BLaER1 treated with 17β-estradiol and CSF1 and Interleukin-3, amounts not matched to agents 10 nM and 100 nM (cell line): ENCODE measurements around the gene CCN2.

ENCODE experiments used
- H3K27ac ChIP-seq, 11 experiments: shearing (Covaris generic); formaldehyde crosslinking; 2 replicates each; pipeline ENCODE4 v1.8.1; 2022
- H3K27me3 ChIP-seq, 11 experiments: shearing (Covaris generic); formaldehyde crosslinking; 2 replicates each; pipeline ENCODE4 v1.8.1; 2022
- H3K36me3 ChIP-seq, 11 experiments: shearing (Covaris generic); formaldehyde crosslinking; 2 replicates each; pipeline ENCODE4 v1.8.1; 2022
- H3K4me1 ChIP-seq, 10 experiments: shearing (Covaris generic); formaldehyde crosslinking; 2 replicates each; pipeline ENCODE4 v1.8.1; 2022
- H3K4me2 ChIP-seq, 11 experiments: shearing (Covaris generic); formaldehyde crosslinking; 2 replicates each; pipeline ENCODE4 v1.8.1; 2022
- H3K4me3 ChIP-seq, 10 experiments: shearing (Covaris generic); formaldehyde crosslinking; 2 replicates each; pipeline ENCODE4 v1.8.1; 2022
- H3K9ac ChIP-seq, 11 experiments: shearing (Covaris generic); formaldehyde crosslinking; 2 replicates each; pipeline ENCODE4 v1.8.1; 2022
- H3K9me3 ChIP-seq, 11 experiments: shearing (Covaris generic); formaldehyde crosslinking; replicated peaks in 1 of 11; 2 replicates each; pipeline ENCODE4 v1.8.1; 2022
- H4K20me1 ChIP-seq, 11 experiments: shearing (Covaris generic); formaldehyde crosslinking; 2 replicates each; pipeline ENCODE4 v1.8.1; 2022
- Cebpa-rat ChIP-seq, 11 experiments: shearing (Covaris generic); IDR thresholded peaks; 2 replicates each; pipeline ENCODE4 v1.8.1; 2022

The CCN2 gene

DNA sequence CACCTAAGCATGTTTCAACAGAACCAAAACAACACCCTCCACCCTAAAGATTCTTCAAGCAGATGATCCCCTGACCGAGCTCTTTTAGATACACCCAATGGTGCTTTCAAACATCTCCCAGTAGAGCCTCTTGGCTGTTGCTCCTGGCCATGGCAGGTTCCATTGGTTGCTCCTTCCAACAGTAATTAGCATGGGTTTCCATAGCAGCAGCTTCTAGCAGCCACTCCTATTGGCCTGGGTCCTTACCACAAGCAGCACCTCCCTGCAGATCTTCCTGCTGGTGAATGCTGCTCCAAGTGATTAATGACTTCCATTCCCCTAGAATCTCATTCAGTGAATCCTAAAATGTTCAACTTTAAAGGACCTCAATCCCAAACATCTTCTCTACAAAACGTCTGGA is 13.9 kb downstream of the CCN2 start:
- Histone ChIP-seq H3K4me2 (no peak overlapping the region), H3K36me3 (no peaks in the 10 kb centered on the region), H3K27me3 (no peaks in the 10 kb centered on the region), H3K4me1 (no peaks in the 10 kb centered on the region), H3K9me3 (no peaks in the 10 kb centered on the region), H4K20me1 (no peaks in the 10 kb centered on the region), H3K9ac (no peak overlapping the region), H3K27ac (no peak overlapping the region), H3K4me3 (no peak overlapping the region)
- TF ChIP-seq Cebpa-rat (IDR thresholded peaks at IDR 0.05), result no peak

DNA sequence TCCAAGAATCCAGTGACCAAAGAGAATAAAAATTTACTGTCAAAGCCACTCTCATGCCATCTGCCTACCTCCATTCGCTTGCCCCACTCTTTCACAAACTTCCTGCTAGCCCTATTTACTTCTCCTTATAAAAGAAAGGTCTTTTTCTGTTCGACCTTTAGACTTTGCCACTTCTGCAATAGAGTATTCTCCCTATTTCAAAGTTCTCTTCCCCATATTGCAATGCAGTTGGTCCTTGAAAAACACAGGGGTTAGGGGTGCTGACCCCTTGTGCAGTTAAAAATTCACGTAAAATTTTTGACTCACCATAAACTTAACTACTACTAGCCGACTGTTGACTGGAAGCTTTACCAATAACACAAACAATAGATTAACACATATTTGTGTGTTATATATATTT is 15.0 kb downstream of the CCN2 start:
- no peak overlapping the region for H3K9ac ChIP-seq
- no peak overlapping the region for H3K4me3 ChIP-seq
- no peak overlapping the region for H3K4me2 ChIP-seq
- no peak overlapping the region for H3K27ac ChIP-seq
- no peaks in the 10 kb centered on the region for H3K4me1 ChIP-seq
- no peak for TF ChIP-seq Cebpa-rat (IDR thresholded peaks at IDR 0.05)
- no peaks in the 10 kb centered on the region for H3K36me3 ChIP-seq
- H4K20me1 ChIP-seq, result no peaks in the 10 kb centered on the region
- no peaks in the 10 kb centered on the region for H3K27me3 ChIP-seq
- no peaks in the 10 kb centered on the region for H3K9me3 ChIP-seq

DNA sequence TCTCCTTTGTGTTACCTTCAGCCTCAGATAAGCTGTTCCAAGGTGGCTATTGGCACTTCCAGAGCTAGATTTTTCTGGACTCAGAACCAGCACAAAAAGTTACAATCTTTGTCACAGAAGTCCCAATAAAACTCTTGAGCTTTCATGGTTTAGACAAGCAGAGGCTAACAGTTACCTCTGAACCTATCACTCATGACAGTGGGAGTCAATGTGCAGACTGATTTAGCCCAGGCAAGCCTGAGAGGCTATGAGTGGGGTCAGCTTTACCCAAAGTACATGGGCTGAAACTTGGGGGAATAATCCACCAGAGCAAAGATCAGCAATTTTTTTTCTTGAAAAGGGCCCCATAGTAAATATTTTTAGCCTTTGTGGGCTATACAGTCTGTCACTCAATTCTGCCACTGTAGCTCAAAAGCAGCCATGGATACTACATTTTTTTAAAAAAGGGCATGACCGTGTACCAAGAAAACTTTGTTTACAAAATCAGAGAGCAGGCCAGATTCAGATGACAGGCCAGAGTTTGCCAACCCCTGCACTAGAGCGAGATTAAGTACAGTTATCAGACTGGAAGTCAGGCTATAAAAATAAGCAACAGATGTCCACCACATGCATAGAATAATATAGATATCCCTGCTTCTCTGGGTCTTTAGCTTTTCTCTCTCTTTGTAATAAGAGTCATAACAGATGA is 20.0 kb downstream of the CCN2 start:
- no peak overlapping the region for H3K4me3 ChIP-seq
- no peaks in the 10 kb centered on the region for H3K4me1 ChIP-seq
- H4K20me1 ChIP-seq, result no peaks in the 10 kb centered on the region
- H3K27me3 ChIP-seq, result no peaks in the 10 kb centered on the region
- H3K36me3 ChIP-seq, result no peaks in the 10 kb centered on the region
- no peak for TF ChIP-seq Cebpa-rat (IDR thresholded peaks at IDR 0.05)
- no peaks in the 10 kb centered on the region for H3K9me3 ChIP-seq
- no peak overlapping the region for H3K27ac ChIP-seq
- no peak overlapping the region for H3K4me2 ChIP-seq
- H3K9ac ChIP-seq, result no peak overlapping the region

DNA sequence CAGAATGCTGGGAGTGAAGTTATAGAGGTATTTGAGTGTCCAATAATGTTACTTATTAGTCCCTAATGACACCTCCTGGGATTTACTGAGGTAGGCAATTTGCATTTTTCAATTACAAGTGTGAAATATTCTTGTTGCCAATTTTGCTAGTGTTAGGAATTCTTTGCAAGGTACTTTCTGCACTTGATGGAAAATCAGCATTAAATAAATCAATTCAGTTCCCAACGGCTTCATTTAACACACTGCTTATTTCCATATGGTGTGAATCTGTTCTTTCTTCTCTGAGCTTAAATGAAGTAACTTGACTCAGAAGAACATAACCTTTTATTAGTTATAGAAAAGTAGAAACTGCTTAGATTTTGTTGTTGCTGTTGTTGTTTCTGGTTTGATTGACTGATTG is 21.2 kb downstream of the CCN2 start:
- Histone ChIP-seq H3K9me3 (no peaks in the 10 kb centered on the region), H3K4me1 (no peaks in the 10 kb centered on the region), H3K4me3 (no peak overlapping the region), H3K27me3 (0 out of 22 replicates have a peak, but pooled peaks cover 0 to 11% (median 0%) of the 10 kb centered on the region in 11 experiments), H3K9ac (no peak overlapping the region), H3K27ac (no peak overlapping the region), H4K20me1 (no peaks in the 10 kb centered on the region), H3K36me3 (no peaks in the 10 kb centered on the region), H3K4me2 (no peak overlapping the region)
- TF ChIP-seq Cebpa-rat (IDR thresholded peaks at IDR 0.05), result no peak

DNA sequence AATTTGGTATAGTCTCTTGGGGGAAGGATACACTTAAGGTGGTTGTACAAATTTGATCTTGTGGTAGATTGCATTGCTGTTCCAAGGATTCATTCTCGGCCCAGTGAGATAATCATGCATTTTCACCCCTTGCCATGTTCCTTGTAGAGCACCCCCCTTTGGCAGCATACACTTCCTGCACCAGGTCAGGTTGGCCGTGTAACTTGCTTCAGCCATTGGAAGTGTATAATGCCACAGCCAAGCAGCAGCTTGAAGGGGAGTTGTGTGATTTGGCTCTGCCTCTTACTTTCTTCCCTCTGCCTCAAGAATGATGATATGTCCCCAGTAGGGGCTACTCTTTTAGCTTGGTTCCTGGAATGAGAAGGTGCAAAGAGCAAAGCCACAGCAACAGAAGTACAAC is 21.9 kb downstream of the CCN2 start:
- no peak overlapping the region for H3K9ac ChIP-seq
- H3K27me3 ChIP-seq, result 0 out of 22 replicates have a peak, but pooled peaks cover 0 to 11% (median 0%) of the 10 kb centered on the region in 11 experiments

GRCh38 chr6:131924881-131925474 is 26.2 kb downstream of the CCN2 start:
- no peak overlapping the region for H3K4me2 ChIP-seq
- TF ChIP-seq Cebpa-rat (IDR thresholded peaks at IDR 0.05), result no peak
- H3K9me3 ChIP-seq, result peaks cover 33 to 43% (median 40%) of the 10 kb centered on the region in 11 experiments
- peaks cover 0 to 33% (median 0%) of the 10 kb centered on the region in 11 experiments; a peak in 5 of 22 replicates for H3K27me3 ChIP-seq
- H3K36me3 ChIP-seq, result no peaks in the 10 kb centered on the region
- no peak overlapping the region for H3K4me3 ChIP-seq
- H3K4me1 ChIP-seq, result no peaks in the 10 kb centered on the region
- H4K20me1 ChIP-seq, result no peaks in the 10 kb centered on the region
- no peak overlapping the region for H3K27ac ChIP-seq
- H3K9ac ChIP-seq, result no peak overlapping the region

More for the DNA sequence above, 21.9 kb downstream of the CCN2 start:
- Histone ChIP-seq H3K4me1 (no peaks in the 10 kb centered on the region), H3K9me3 (no peaks in the 10 kb centered on the region; a peak in 1 of 22 replicates), H4K20me1 (no peaks in the 10 kb centered on the region), H3K27ac (no peak overlapping the region), H3K4me2 (no peak overlapping the region), H3K36me3 (no peaks in the 10 kb centered on the region), H3K4me3 (no peak overlapping the region)
- TF ChIP-seq Cebpa-rat (IDR thresholded peaks at IDR 0.05), result no peak

DNA sequence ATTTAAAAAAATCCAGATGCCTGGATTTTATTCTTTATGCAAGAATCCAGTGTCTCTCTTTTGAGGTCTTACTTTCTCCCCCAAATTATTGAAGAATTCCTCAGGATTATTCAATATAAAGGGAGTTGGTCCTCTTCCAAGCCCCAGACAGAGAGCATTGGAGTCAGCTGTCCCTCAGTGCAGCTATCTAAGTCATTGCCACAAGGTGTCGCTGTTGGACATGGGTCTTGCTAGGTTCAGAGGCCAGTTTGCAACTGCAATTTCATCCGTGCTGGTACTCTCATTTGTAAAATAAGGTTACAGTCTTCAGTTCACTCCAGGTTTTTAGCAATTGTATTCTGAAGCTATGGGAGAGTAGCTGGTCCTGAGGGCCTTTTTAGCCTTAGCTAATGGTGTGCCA is 27.8 kb downstream of the CCN2 start:
- Histone ChIP-seq H3K4me3 (no peak overlapping the region), H4K20me1 (peaks cover 0 to 7% (median 0%) of the 10 kb centered on the region in 11 experiments; a peak in 4 of 22 replicates)

DNA sequence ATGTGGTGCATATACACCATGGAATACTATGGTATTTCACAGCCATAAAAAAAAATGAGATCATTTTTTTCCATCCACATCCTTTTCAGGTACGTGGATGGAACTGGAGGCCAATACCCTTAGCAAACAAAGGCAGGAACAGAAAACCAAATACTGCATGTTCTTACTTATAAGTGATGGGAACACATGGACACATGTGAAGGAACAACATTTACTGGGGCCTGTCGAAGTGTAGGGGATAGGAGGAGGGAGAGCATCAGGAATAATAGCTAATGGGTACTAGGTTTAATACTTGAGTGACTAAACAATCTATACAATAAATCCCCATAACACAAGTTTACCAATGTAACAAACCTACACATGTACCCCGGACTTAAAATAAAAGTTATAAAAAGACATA is 30.5 kb downstream of the CCN2 start:
- TF ChIP-seq Cebpa-rat (IDR thresholded peaks at IDR 0.05), result no peak
- Histone ChIP-seq H3K9me3 (peaks cover 44 to 59% (median 51%) of the 10 kb centered on the region in 11 experiments), H3K9ac (no peak overlapping the region), H3K4me1 (peaks cover 26 to 35% (median 31%) of the 10 kb centered on the region in 10 experiments), H3K4me3 (no peak overlapping the region), H3K27me3 (peaks cover 0 to 71% (median 0%) of the 10 kb centered on the region in 11 experiments; a peak in 9 of 22 replicates), H4K20me1 (peaks cover 0 to 26% (median 8%) of the 10 kb centered on the region in 11 experiments; a peak in 11 of 22 replicates), H3K4me2 (no peak overlapping the region), H3K27ac (no peak overlapping the region), H3K36me3 (no peaks in the 10 kb centered on the region)

More for the DNA sequence above, 27.8 kb downstream of the CCN2 start:
- H3K4me1 ChIP-seq, result peaks cover 3 to 8% (median 7%) of the 10 kb centered on the region in 10 experiments
- peaks cover 40 to 51% (median 48%) of the 10 kb centered on the region in 11 experiments for H3K9me3 ChIP-seq
- no peaks in the 10 kb centered on the region for H3K36me3 ChIP-seq
- peaks cover 0 to 49% (median 0%) of the 10 kb centered on the region in 11 experiments; a peak in 7 of 22 replicates for H3K27me3 ChIP-seq
- no peak overlapping the region for H3K4me2 ChIP-seq
- no peak overlapping the region for H3K27ac ChIP-seq
- H3K9ac ChIP-seq, result no peak overlapping the region
- no peak for TF ChIP-seq Cebpa-rat (IDR thresholded peaks at IDR 0.05)

GRCh38 chr6:131918650-131919355 is 32.4 kb downstream of the CCN2 start:
- no peak for TF ChIP-seq Cebpa-rat (IDR thresholded peaks at IDR 0.05)
- no peak overlapping the region for H3K9ac ChIP-seq
- H3K27me3 ChIP-seq, result peaks cover 0 to 87% (median under 1%) of the 10 kb centered on the region in 11 experiments; a peak in 12 of 22 replicates
- H3K9me3 ChIP-seq, result peaks cover 42 to 57% (median 48%) of the 10 kb centered on the region in 11 experiments
- H3K27ac ChIP-seq, result no peak overlapping the region
- peaks cover 26 to 37% (median 31%) of the 10 kb centered on the region in 10 experiments for H3K4me1 ChIP-seq
- peaks cover 0 to 26% (median 8%) of the 10 kb centered on the region in 11 experiments; a peak in 11 of 22 replicates for H4K20me1 ChIP-seq
- no peaks in the 10 kb centered on the region for H3K36me3 ChIP-seq
- no peak overlapping the region for H3K4me3 ChIP-seq
- H3K4me2 ChIP-seq, result peak overlapping the region in 10 of 11 experiments; percentile 63 to 89 (median 80); a peak in 19 of 22 replicates
